Smooth muscle cell (in vitro differentiated cells): Measurements from ENCODE around the gene UBE2L5. TPM values are rescaled to one million over a fixed set of nuclear protein-coding genes. Genes with fewer than 3 reads are reported as not detected.
"Not testable (repeated sequence)": the region's sequence is repeated elsewhere in the genome, so short reads cannot be mapped to it uniquely, and the experiment has no call there.

Experiments used
- DNase-seq: peaks from one replicate; lab custom pipeline; 2025; ENCODE audit not compliant: unreplicated experiment; lab: John Stamatoyannopoulos, UW
- H2AFZ ChIP-seq: fragments of 200-600 bp; sonication (generic); 2 replicates; pipeline ENCODE4 v1.6.0; 2016; ENCODE audit warnings: antibody characterized with exemption, low read depth, mild to moderate bottlenecking
- H3F3A ChIP-seq: fragments of 200-600 bp; sonication (generic); 2 replicates; pipeline ENCODE4 v1.6.0; 2017; ENCODE audit warnings: antibody characterized with exemption, low read depth
- H3K27ac ChIP-seq: fragments of 200-600 bp; sonication (generic); 2 replicates; pipeline ENCODE4 v1.5.1; 2016; ENCODE audit warnings: low read depth, mild to moderate bottlenecking
- H3K27me3 ChIP-seq: fragments of 200-600 bp; sonication (generic); 2 replicates; pipeline ENCODE4 v1.6.1; 2016; ENCODE audit warnings: low read depth, mild to moderate bottlenecking
- H3K36me3 ChIP-seq: fragments of 200-600 bp; sonication (generic); 2 replicates; pipeline ENCODE4 v1.5.1; 2016; ENCODE audit warnings: low read depth
- H3K4me1 ChIP-seq: fragments of 200-600 bp; sonication (generic); 2 replicates; pipeline ENCODE4 v1.5.1; 2016; ENCODE audit warnings: low read depth
- H3K4me2 ChIP-seq: fragments of 200-600 bp; sonication (generic); 2 replicates; pipeline ENCODE4 v1.6.0; 2016; ENCODE audit warnings: mild to moderate bottlenecking
- H3K4me3 ChIP-seq: fragments of 200-600 bp; sonication (generic); 2 replicates; pipeline ENCODE4 v1.5.1; 2016; ENCODE audit warnings: mild to moderate bottlenecking
- H3K79me2 ChIP-seq: fragments of 200-600 bp; sonication (generic); 2 replicates; pipeline ENCODE4 v1.6.0; 2016; ENCODE audit warnings: low read depth, mild to moderate bottlenecking
- H3K9ac ChIP-seq: fragments of 200-600 bp; sonication (generic); 2 replicates; pipeline ENCODE4 v1.6.0; 2016; ENCODE audit warnings: low read depth
- H3K9me3 ChIP-seq: fragments of 200-600 bp; sonication (generic); replicated peaks from 2 replicates; pipeline ENCODE4 v1.5.1; 2016; ENCODE audit warnings: low read depth
- H4K20me1 ChIP-seq: fragments of 200-600 bp; sonication (generic); 2 replicates; pipeline ENCODE4 v1.6.0; 2016; ENCODE audit warnings: low read depth
- CTCF ChIP-seq: fragments of 200-600 bp; sonication (generic); IDR thresholded peaks from 2 replicates; pipeline ENCODE4 v1.5.1; 2017; ENCODE audit warnings: borderline replicate concordance, mild to moderate bottlenecking, antibody characterized with exemption; ENCODE audit not compliant: insufficient read depth, poor library complexity, severe bottlenecking
- WGBS: methylation state at CpG from one replicate; pipeline ENCODE4 v1.1.7; 2016; ENCODE audit warnings: low lambda C conversion rate; 5-methylcytosine and 5-hydroxymethylcytosine counted together
- polyA plus RNA-seq: library from polyadenylated mRNA; unstranded; fragments of >200 nt; fragmentation: Nextera tagmentation; extraction: Ambion mirVana; gene quantifications from 2 replicates; pipeline ENCODE4 v1.2.1, GENCODE V29; 2016
- total RNA-seq: library from RNA; depleted of rRNA; stranded (reverse); fragments of >200 nt; gene quantifications from 2 replicates; pipeline ENCODE4 v1.2.3, GENCODE V29; 2014

The UBE2L5 gene
- total and polyA plus RNA-seq, 2 experiments from 2014 or later = not detected

GRCh38 chr13:30446126-30446500 lies 23.8 kb downstream of the UBE2L5 start:
- 23% methylated on average over 7 of the region's 7 CpGs for WGBS
- H3K27me3 ChIP-seq = no peaks in the 10 kb centered on the region
- H3K4me3 ChIP-seq = peak overlapping the region; percentile 31
- peak overlapping the region; percentile 85 for H2AFZ ChIP-seq
- H3K27ac ChIP-seq = no peak overlapping the region
- H3K4me1 ChIP-seq = peaks cover 14% of the 10 kb centered on the region
- no peak for DNase-seq
- no peaks in the 10 kb centered on the region for H3K79me2 ChIP-seq
- peak overlapping the region; percentile 78 for H3K4me2 ChIP-seq
- no peaks in the 10 kb centered on the region for H4K20me1 ChIP-seq
- no peaks in the 10 kb centered on the region for H3F3A ChIP-seq
- TF ChIP-seq CTCF = no peak
- no peaks in the 10 kb centered on the region for H3K36me3 ChIP-seq
- no peak overlapping the region for H3K9ac ChIP-seq
- no peaks in the 10 kb centered on the region for H3K9me3 ChIP-seq

- H3K79me2 ChIP-seq = no peaks in the 10 kb centered on the region
- no peak overlapping the region for H2AFZ ChIP-seq
- no peak overlapping the region for H3K4me3 ChIP-seq
- no peaks in the 10 kb centered on the region for H3K36me3 ChIP-seq
- 91% methylated on average over 4 of the region's 4 CpGs for WGBS
- no peak overlapping the region for H3K27ac ChIP-seq
- H3K9me3 ChIP-seq = no peaks in the 10 kb centered on the region
- H3K4me1 ChIP-seq = peaks cover 14% of the 10 kb centered on the region
- TF ChIP-seq CTCF = no peak
- no peaks in the 10 kb centered on the region for H3F3A ChIP-seq
- H3K4me2 ChIP-seq = no peak overlapping the region
- no peak overlapping the region for H3K9ac ChIP-seq
- no peak for DNase-seq
- no peaks in the 10 kb centered on the region for H3K27me3 ChIP-seq
- H4K20me1 ChIP-seq = no peaks in the 10 kb centered on the region
Measured at GRCh38 chr13:30448441-30448840, 26.1 kb downstream of the UBE2L5 start.

GRCh38 chr13:30450066-30450465 lies 27.8 kb downstream of the UBE2L5 start:
- no peak overlapping the region for H2AFZ ChIP-seq
- H4K20me1 ChIP-seq = no peaks in the 10 kb centered on the region
- no peak for DNase-seq
- H3K4me1 ChIP-seq = peaks cover 13% of the 10 kb centered on the region
- no peak overlapping the region for H3K4me3 ChIP-seq
- no peaks in the 10 kb centered on the region for H3K9me3 ChIP-seq
- no peak for TF ChIP-seq CTCF
- no peaks in the 10 kb centered on the region for H3K79me2 ChIP-seq
- H3K27me3 ChIP-seq = no peaks in the 10 kb centered on the region
- WGBS = 100% methylated on average over 2 of the region's 2 CpGs
- H3K4me2 ChIP-seq = no peak overlapping the region
- H3F3A ChIP-seq = no peaks in the 10 kb centered on the region
- no peak overlapping the region for H3K9ac ChIP-seq
- no peak overlapping the region for H3K27ac ChIP-seq
- H3K36me3 ChIP-seq = no peaks in the 10 kb centered on the region

GRCh38 chr13:30451476-30451875 lies 29.2 kb downstream of the UBE2L5 start:
- not testable (repeated sequence) for H2AFZ ChIP-seq, DNase-seq, H3K4me2 ChIP-seq, H3K27ac ChIP-seq, H3K36me3 ChIP-seq, H3F3A ChIP-seq, H4K20me1 ChIP-seq, H3K4me3 ChIP-seq, H3K79me2 ChIP-seq, H3K27me3 ChIP-seq, H3K4me1 ChIP-seq, H3K9ac ChIP-seq, H3K9me3 ChIP-seq
- WGBS = 97% methylated on average over 12 of the region's 12 CpGs
